Measurements from ENCODE around the gene RPL28. TPM values are rescaled to one million over a fixed set of nuclear protein-coding genes. Genes with fewer than 3 reads are reported as not detected.

The RPL28 gene
- total RNA-seq, 2 donors from 2014 or later: 3,217 to 3,413 TPM

DNA sequence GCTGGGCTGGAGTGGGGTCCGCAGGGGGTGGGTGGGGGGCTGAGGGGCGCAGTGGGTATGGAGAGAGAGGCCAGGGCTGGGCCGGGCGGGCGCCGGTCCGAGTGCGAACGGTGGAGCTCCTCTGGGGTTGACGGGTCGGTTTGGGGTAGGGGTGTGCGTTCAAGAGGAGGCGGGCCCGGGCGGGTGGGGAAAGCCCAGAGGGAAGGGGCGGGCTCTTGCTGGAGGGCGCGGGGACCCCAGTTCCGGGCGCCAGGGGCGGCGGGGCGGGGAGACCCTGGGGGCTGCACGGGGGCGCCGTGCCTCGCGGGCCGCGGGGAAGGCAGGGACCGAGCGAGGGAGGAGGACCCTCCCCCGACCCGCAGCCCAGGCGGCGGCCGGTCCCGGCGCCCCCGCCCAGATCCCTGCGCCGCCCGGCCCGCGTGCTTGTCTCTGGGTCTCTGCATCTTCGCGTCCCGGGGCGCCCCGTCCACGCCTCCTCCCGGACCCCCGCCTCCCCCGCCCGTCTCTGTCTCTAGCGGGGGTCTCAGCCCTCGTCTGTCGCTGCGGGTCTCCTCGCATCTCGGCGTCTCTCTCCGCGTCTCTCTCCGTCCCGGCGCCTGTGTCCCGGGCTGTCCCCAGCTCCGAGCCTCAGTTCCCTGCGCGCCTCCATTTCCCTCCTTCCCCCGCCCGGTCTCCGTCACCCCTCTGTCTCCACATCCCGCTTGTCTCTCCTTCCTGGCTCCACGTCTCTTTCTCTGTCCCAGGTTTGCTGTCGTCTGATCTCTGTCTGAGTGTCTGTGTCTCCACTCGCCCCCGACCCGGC, 65.6 kb downstream of the RPL28 start:
- Mint-ChIP-seq H3K36me3 (ENCODE audit: insufficient read depth in 2 of 2) (peaks cover 4 to 7% of the 10 kb centered on the region in 2 donors), H3K9me3 (no peaks in the 10 kb centered on the region), H3K4me3 (peak overlapping the region; percentile 80 to 81), H3K27ac (no peak overlapping the region), H3K27me3 (ENCODE audit: low read depth) (peaks cover 20% of the 10 kb centered on the region), H3K4me1 (ENCODE audit: low read depth) (peaks cover 5% of the 10 kb centered on the region)
- DNase-seq: no peak
- peak; percentile 33 to 36 for ATAC-seq (replicated peaks in 1 of 2)

DNA sequence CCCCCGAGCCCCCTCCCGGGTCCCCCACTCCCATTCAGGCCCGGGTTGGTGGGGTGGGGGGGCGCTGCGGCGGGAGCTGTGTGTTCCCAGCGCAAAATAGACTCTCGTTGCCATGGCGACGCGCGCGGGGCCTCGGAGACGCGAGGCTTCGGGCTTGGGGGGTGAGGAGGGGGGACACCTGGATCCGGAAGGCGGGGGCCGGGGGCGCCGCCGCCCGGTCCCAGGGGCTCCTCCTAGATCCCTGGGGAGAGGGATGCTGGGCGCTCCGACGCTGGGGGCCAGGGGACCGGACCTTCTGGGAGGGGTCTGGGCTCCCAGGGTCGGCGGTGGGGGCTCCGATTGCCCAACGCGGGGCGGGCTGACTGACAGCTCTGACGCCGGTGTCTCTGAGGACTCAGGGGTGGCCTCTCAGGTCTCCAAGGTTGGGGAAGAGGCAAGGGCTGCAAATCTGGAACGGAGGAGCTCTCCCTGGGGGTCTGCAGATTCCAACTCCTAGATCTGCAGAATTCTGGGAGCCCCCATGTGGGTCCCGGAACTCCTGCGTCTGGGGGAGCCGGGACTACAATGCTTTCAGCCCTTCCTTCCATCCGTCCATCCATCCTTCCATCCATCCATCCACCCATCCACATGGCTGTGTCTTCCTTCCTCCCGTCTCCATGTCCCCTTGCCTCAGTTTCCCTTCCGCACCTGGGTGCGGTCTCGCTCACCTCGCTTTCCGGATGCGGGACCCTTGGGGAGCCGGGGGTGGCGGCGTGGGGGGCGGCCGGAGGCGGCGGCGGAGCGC, 66.4 kb downstream of the RPL28 start:
- DNase-seq (no peak), ATAC-seq (replicated peaks in 1 of 2) (no peak)
- peaks cover 4 to 7% of the 10 kb centered on the region in 2 donors for H3K36me3 Mint-ChIP-seq (ENCODE audit: insufficient read depth in 2 of 2)
- peaks cover 5% of the 10 kb centered on the region for H3K4me1 Mint-ChIP-seq (ENCODE audit: low read depth)
- peak overlapping the region; percentile 80 to 81 for H3K4me3 Mint-ChIP-seq
- peaks cover 20% of the 10 kb centered on the region for H3K27me3 Mint-ChIP-seq (ENCODE audit: low read depth)
- no peaks in the 10 kb centered on the region for H3K9me3 Mint-ChIP-seq
- no peak overlapping the region for H3K27ac Mint-ChIP-seq

Other genes starting within 250 kb of the RPL28 start
- gene TNNT1, start 236.7 kb upstream of the RPL28 start, total RNA-seq: 1 to 10 TPM in 1 of 2 donors, under 1 TPM in 1; 0.49 to 1.3 TPM
- gene TNNI3, start 228.2 kb upstream of the RPL28 start, total RNA-seq: under 1 TPM in 1 of 2 donors, not detected in 1; 0.91 TPM
- under 1 TPM; 0.46 TPM for gene DNAAF3, start 219.3 kb upstream of the RPL28 start, total RNA-seq
- 1 to 10 TPM in 1 of 2 donors, under 1 TPM in 1; 0.44 to 1.9 TPM for gene SYT5, start 205.6 kb upstream of the RPL28 start, total RNA-seq
- gene PTPRH, start 176.4 kb upstream of the RPL28 start, total RNA-seq: not detected
- gene TMEM86B, start 157.2 kb upstream of the RPL28 start, total RNA-seq: 10 to 100 TPM in 1 of 2 donors, 1 to 10 TPM in 1; 8.5 to 12.8 TPM
- gene PPP6R1, start 126.9 kb upstream of the RPL28 start, total RNA-seq: 100 to 1,000 TPM; 177 to 202 TPM
- 10 to 100 TPM; 23.9 to 31.1 TPM for gene HSPBP1, start 105.8 kb upstream of the RPL28 start, total RNA-seq
- gene BRSK1, start 101.9 kb upstream of the RPL28 start, total RNA-seq: 10 to 100 TPM; 13.0 to 19.6 TPM
- not detected for gene TMEM150B, start 60.6 kb upstream of the RPL28 start, total RNA-seq
- gene KMT5C, start 46.1 kb upstream of the RPL28 start, total RNA-seq: 10 to 100 TPM; 29.2 to 31.3 TPM
- 1 to 10 TPM; 3.1 to 7.4 TPM for gene COX6B2, start 31.2 kb upstream of the RPL28 start, total RNA-seq
- under 1 TPM in 1 of 2 donors, not detected in 1; 0.07 TPM for gene GARIN5B, start 22.7 kb upstream of the RPL28 start, total RNA-seq
- gene IL11, start 15.5 kb upstream of the RPL28 start, total RNA-seq: 1 to 10 TPM; 4.0 to 5.4 TPM
- gene TMEM190, start 9.1 kb upstream of the RPL28 start, total RNA-seq: not detected
- 10 to 100 TPM in 1 of 2 donors, 1 to 10 TPM in 1; 7.5 to 11.7 TPM for gene TMEM238, start 1.6 kb upstream of the RPL28 start, total RNA-seq
- gene UBE2S, start 21.9 kb downstream of the RPL28 start, total RNA-seq: 100 to 1,000 TPM; 192 to 223 TPM
- under 1 TPM in 1 of 2 donors, not detected in 1; 0.17 TPM for gene SHISA7, start 57.4 kb downstream of the RPL28 start, total RNA-seq
- gene ISOC2, start 75.7 kb downstream of the RPL28 start, total RNA-seq: 10 to 100 TPM; 19.5 to 20.3 TPM
- not detected for gene C19orf85, start 78.8 kb downstream of the RPL28 start, total RNA-seq
- 1 to 10 TPM; 7.9 to 9.0 TPM for gene ZNF628, start 90.7 kb downstream of the RPL28 start, total RNA-seq
- 10 to 100 TPM; 19.2 to 20.5 TPM for gene NAT14, start 99.3 kb downstream of the RPL28 start, total RNA-seq
- 1 to 10 TPM; 1.2 to 1.7 TPM for gene SSC5D, start 102.5 kb downstream of the RPL28 start, total RNA-seq
- gene SBK2, start 151.2 kb downstream of the RPL28 start, total RNA-seq: not detected
- not detected for gene SBK3, start 159.6 kb downstream of the RPL28 start, total RNA-seq
- gene ZNF579, start 194.9 kb downstream of the RPL28 start, total RNA-seq: 1 to 10 TPM; 9.3 to 9.4 TPM
- 10 to 100 TPM; 16.2 to 17.3 TPM for gene FIZ1, start 213.6 kb downstream of the RPL28 start, total RNA-seq
- gene ZNF524, start 214.4 kb downstream of the RPL28 start, total RNA-seq: 10 to 100 TPM; 26.2 to 32.3 TPM
- 10 to 100 TPM; 12.9 to 13.2 TPM for gene ZNF865, start 219.7 kb downstream of the RPL28 start, total RNA-seq
- gene ZNF784, start 238.6 kb downstream of the RPL28 start, total RNA-seq: 1 to 10 TPM; 4.3 to 6.9 TPM

All from activated T-cell treated with anti-CD3 and anti-CD28 coated beads, Interleukin-2, amount 50 U/mL, for 72 hours (primary cell).